Astrocyte of the cerebellum (primary cell): Measurements from ENCODE around the gene ESPN.

Source experiments
- DNase-seq: peaks from one replicate; pipeline ENCODE4 v3.0.0-alpha.2; 2011; ENCODE audit warnings: low read depth
- H3K4me3 ChIP-seq: 2 replicates; pipeline ENCODE4 v1.5.1; 2011; ENCODE audit warnings: mild to moderate bottlenecking, low read depth, low read length, moderate library complexity
- in situ Hi-C: cut with HindIII; loops from 2 replicates; pipeline ENCODE4 v1.10.0; 2017; ENCODE audit warnings: low sequenced_read_pairs
- TF ChIP-seq, protein P1 (sequence below): IDR thresholded peaks from 2 replicates; pipeline ENCODE4 v1.5.1; 2012; ENCODE audit warnings: low read length, low read depth, moderate library complexity, mild to moderate bottlenecking; ENCODE audit errors: missing control alignments

The ESPN gene

DNA sequence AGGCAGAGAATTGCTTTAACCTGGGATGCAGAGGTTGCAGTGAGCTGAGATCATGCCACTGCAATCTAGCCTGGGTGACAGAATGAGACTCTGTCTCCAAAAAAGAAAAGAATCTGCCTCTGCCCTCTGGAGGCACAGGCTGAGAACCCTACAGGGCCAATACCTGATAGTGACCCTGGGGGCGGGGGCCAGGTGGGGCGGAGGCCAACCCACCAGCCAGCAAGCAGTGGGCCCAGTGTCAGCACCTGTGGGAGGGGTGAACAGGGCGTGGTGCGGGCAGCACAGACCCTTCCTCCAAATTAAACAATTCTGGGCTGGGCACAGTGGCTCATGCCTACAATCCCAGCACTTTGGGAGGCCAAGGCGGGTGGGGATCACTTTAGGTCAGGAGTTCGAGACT lies 85.9 kb downstream of the ESPN start:
- H3K4me3 ChIP-seq: no peak overlapping the region
- no peak for DNase-seq
- TF ChIP-seq, protein P1, sequence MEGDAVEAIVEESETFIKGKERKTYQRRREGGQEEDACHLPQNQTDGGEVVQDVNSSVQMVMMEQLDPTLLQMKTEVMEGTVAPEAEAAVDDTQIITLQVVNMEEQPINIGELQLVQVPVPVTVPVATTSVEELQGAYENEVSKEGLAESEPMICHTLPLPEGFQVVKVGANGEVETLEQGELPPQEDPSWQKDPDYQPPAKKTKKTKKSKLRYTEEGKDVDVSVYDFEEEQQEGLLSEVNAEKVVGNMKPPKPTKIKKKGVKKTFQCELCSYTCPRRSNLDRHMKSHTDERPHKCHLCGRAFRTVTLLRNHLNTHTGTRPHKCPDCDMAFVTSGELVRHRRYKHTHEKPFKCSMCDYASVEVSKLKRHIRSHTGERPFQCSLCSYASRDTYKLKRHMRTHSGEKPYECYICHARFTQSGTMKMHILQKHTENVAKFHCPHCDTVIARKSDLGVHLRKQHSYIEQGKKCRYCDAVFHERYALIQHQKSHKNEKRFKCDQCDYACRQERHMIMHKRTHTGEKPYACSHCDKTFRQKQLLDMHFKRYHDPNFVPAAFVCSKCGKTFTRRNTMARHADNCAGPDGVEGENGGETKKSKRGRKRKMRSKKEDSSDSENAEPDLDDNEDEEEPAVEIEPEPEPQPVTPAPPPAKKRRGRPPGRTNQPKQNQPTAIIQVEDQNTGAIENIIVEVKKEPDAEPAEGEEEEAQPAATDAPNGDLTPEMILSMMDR: no peak
- in situ Hi-C loops: no loop called here
